ENCODE results near the gene MUC4. TPM values are rescaled to one million over a fixed set of nuclear protein-coding genes. Genes with fewer than 3 reads are reported as not detected.

Gene MUC4
- total and polyA plus RNA-seq, 2 experiments from 2014 or later = 1.3 TPM

DNA sequence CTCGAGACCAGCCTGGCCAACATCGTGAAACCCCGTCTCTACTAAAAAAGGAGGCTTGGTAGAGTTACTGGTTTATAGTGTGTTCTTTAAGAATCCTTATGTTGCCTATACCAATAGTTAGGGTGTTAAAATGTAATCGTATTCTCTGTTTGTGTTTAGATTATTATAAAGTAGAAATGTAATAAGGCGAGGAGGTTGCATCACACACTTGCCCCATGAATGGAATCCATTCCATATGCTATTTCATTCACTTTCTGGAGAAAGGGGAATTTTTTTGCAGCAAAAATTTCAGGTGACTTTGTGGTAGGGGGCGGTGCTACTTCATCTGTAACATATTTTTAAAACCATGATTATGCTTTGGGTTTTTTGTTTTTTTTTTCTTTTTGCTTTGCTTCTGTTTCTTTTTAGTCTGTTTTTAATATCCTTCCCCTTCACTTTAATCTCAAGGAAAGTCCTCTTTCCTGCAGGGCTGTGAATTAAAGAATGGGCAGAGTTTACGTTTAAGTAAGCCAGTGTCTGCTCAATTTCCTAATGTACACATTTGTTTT is 33.0 kb upstream of the MUC4 start:
- no peaks in the 10 kb centered on the region for H4K20me1 ChIP-seq (replicated peaks; ENCODE audit: insufficient read depth)
- no peak overlapping the region for H2AFZ ChIP-seq
- H3K9me3 Mint-ChIP-seq = no peaks in the 10 kb centered on the region; the same call in 2 of the 3 replicates
- no peak overlapping the region for H3K27ac Mint-ChIP-seq
- no peak overlapping the region for H3K4me3 Mint-ChIP-seq
- H3K27me3 ChIP-seq (ENCODE audit: insufficient read depth) = no peaks in the 10 kb centered on the region
- H3K79me2 ChIP-seq (replicated peaks; ENCODE audit: insufficient read depth) = no peaks in the 10 kb centered on the region
- no peak overlapping the region for H3K4me3 ChIP-seq
- no peak for TF ChIP-seq EZH2 (IDR thresholded peaks at IDR 0.05; ENCODE audit: low read depth, unreplicated experiment)
- TF ChIP-seq, protein P1, sequence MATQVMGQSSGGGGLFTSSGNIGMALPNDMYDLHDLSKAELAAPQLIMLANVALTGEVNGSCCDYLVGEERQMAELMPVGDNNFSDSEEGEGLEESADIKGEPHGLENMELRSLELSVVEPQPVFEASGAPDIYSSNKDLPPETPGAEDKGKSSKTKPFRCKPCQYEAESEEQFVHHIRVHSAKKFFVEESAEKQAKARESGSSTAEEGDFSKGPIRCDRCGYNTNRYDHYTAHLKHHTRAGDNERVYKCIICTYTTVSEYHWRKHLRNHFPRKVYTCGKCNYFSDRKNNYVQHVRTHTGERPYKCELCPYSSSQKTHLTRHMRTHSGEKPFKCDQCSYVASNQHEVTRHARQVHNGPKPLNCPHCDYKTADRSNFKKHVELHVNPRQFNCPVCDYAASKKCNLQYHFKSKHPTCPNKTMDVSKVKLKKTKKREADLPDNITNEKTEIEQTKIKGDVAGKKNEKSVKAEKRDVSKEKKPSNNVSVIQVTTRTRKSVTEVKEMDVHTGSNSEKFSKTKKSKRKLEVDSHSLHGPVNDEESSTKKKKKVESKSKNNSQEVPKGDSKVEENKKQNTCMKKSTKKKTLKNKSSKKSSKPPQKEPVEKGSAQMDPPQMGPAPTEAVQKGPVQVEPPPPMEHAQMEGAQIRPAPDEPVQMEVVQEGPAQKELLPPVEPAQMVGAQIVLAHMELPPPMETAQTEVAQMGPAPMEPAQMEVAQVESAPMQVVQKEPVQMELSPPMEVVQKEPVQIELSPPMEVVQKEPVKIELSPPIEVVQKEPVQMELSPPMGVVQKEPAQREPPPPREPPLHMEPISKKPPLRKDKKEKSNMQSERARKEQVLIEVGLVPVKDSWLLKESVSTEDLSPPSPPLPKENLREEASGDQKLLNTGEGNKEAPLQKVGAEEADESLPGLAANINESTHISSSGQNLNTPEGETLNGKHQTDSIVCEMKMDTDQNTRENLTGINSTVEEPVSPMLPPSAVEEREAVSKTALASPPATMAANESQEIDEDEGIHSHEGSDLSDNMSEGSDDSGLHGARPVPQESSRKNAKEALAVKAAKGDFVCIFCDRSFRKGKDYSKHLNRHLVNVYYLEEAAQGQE (IDR thresholded peaks at IDR 0.05; ENCODE audit: unreplicated experiment) = no peak
- no peak for TF ChIP-seq STAT1 (IDR thresholded peaks at IDR 0.05; ENCODE audit: unreplicated experiment)
- TF ChIP-seq, protein P2, sequence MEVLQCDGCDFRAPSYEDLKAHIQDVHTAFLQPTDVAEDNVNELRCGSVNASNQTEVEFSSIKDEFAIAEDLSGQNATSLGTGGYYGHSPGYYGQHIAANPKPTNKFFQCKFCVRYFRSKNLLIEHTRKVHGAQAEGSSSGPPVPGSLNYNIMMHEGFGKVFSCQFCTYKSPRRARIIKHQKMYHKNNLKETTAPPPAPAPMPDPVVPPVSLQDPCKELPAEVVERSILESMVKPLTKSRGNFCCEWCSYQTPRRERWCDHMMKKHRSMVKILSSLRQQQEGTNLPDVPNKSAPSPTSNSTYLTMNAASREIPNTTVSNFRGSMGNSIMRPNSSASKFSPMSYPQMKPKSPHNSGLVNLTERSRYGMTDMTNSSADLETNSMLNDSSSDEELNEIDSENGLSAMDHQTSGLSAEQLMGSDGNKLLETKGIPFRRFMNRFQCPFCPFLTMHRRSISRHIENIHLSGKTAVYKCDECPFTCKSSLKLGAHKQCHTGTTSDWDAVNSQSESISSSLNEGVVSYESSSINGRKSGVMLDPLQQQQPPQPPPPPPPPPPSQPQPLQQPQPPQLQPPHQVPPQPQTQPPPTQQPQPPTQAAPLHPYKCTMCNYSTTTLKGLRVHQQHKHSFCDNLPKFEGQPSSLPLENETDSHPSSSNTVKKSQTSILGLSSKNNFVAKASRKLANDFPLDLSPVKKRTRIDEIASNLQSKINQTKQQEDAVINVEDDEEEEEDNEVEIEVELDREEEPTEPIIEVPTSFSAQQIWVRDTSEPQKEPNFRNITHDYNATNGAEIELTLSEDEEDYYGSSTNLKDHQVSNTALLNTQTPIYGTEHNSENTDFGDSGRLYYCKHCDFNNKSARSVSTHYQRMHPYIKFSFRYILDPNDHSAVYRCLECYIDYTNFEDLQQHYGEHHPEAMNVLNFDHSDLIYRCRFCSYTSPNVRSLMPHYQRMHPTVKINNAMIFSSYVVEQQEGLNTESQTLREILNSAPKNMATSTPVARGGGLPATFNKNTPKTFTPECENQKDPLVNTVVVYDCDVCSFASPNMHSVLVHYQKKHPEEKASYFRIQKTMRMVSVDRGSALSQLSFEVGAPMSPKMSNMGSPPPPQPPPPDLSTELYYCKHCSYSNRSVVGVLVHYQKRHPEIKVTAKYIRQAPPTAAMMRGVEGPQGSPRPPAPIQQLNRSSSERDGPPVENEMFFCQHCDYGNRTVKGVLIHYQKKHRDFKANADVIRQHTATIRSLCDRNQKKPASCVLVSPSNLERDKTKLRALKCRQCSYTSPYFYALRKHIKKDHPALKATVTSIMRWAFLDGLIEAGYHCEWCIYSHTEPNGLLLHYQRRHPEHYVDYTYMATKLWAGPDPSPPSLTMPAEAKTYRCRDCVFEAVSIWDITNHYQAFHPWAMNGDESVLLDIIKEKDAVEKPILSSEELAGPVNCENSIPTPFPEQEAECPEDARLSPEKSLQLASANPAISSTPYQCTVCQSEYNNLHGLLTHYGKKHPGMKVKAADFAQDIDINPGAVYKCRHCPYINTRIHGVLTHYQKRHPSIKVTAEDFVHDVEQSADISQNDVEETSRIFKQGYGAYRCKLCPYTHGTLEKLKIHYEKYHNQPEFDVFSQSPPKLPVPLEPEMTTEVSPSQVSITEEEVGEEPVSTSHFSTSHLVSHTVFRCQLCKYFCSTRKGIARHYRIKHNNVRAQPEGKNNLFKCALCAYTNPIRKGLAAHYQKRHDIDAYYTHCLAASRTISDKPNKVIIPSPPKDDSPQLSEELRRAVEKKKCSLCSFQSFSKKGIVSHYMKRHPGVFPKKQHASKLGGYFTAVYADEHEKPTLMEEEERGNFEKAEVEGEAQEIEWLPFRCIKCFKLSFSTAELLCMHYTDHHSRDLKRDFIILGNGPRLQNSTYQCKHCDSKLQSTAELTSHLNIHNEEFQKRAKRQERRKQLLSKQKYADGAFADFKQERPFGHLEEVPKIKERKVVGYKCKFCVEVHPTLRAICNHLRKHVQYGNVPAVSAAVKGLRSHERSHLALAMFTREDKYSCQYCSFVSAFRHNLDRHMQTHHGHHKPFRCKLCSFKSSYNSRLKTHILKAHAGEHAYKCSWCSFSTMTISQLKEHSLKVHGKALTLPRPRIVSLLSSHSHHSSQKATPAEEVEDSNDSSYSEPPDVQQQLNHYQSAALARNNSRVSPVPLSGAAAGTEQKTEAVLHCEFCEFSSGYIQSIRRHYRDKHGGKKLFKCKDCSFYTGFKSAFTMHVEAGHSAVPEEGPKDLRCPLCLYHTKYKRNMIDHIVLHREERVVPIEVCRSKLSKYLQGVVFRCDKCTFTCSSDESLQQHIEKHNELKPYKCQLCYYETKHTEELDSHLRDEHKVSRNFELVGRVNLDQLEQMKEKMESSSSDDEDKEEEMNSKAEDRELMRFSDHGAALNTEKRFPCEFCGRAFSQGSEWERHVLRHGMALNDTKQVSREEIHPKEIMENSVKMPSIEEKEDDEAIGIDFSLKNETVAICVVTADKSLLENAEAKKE (CRISPR knock-in tag; IDR thresholded peaks at IDR 0.05) = no peak
- H3K36me3 ChIP-seq (ENCODE audit: insufficient read depth) = no peaks in the 10 kb centered on the region
- no peaks in the 10 kb centered on the region for H3K4me1 ChIP-seq (ENCODE audit: insufficient read depth)
- H3K27me3 Mint-ChIP-seq (ENCODE audit: insufficient read depth, low read depth, poor library complexity) = peaks cover 3% of the 10 kb centered on the region
- H3K4me2 ChIP-seq = no peak overlapping the region
- peaks cover 5% of the 10 kb centered on the region for H3K4me1 Mint-ChIP-seq
- no peak overlapping the region for H3K27ac ChIP-seq (ENCODE audit: low read depth)
- ATAC-seq = no peak
- 0 out of 2 replicates have a peak, but pooled peaks cover 2% of the 10 kb centered on the region for H3F3A ChIP-seq (replicated peaks; ENCODE audit: low read depth)
- H3K36me3 Mint-ChIP-seq (ENCODE audit: low read depth) = no peaks in the 10 kb centered on the region
- no peak for DNase-seq (ENCODE audit: low spot score)
- no peaks in the 10 kb centered on the region for H3K9me2 ChIP-seq (ENCODE audit: insufficient read depth)
